SK-N-SH (cell line): ENCODE results near the gene CDS2. TPM values are rescaled to one million over a fixed set of nuclear protein-coding genes. Genes with fewer than 3 reads are reported as not detected.

Source experiments
- CTCF ChIA-PET: fragments of 300-600, 350-600 bp; formaldehyde crosslinking; extraction: SDS; loops from one replicate; lab custom pipeline; 2021; lab: Yijun Ruan, JAX
- POLR2A ChIA-PET: fragments of 350-600 bp; sonication (Branson Sonifier 250); formaldehyde crosslinking; extraction: SDS; loops from one replicate; lab custom pipeline; 2020; ENCODE audit warnings: antibody characterized with exemption, inconsistent platforms; lab: Yijun Ruan, JAX
- DNase-seq: peaks from one replicate; pipeline ENCODE4 v3.0.0; 2012
- H2AFZ ChIP-seq: fragments of 200-600 bp; sonication (generic); 2 replicates; pipeline ENCODE4 v1.8.1; 2016; ENCODE audit warnings: antibody characterized with exemption, mild to moderate bottlenecking, low read depth
- H3F3A ChIP-seq: fragments of 200-600 bp; sonication (generic); replicated peaks from 2 replicates; pipeline ENCODE3; 2016; ENCODE audit warnings: antibody characterized with exemption, mild to moderate bottlenecking; ENCODE audit not compliant: insufficient read depth
- H3K27ac ChIP-seq, 2 experiments: fragments of 200-500 bp in 1 of 2; fragments of 200-600 bp in 1 of 2; sonication (Bioruptor generic) in 1 of 2; sonication (generic), shearing (Covaris generic) in 1 of 2; 2 replicates each; pipeline versions ENCODE4 v1.5.1 to v1.6.1; 2014 to 2016; ENCODE audit warnings: low read depth in 2 of 2, inconsistent platforms in 1 of 2, low read length in 1 of 2, mild to moderate bottlenecking in 1 of 2, mixed read lengths in 1 of 2
- H3K27me3 ChIP-seq: fragments of 200-600 bp; sonication (generic), shearing (Covaris generic); 2 replicates; pipeline ENCODE4 v1.6.1; 2016; ENCODE audit warnings: mixed run types; ENCODE audit not compliant: insufficient read depth
- H3K36me3 ChIP-seq, 2 experiments: fragments of 200-500 bp in 1 of 2; fragments of 200-600 bp in 1 of 2; sonication (Bioruptor generic) in 1 of 2; sonication (generic) in 1 of 2; replicated peaks in 1 of 2; 2 replicates each; pipeline versions ENCODE3 to v1.5.1; 2014 to 2016; ENCODE audit warnings: low read length in 1 of 2, mild to moderate bottlenecking in 1 of 2; ENCODE audit not compliant: insufficient read depth in 2 of 2, control insufficient read depth in 1 of 2
- H3K4me1 ChIP-seq, 2 experiments: fragments of 200-500 bp in 1 of 2; fragments of 200-600 bp in 1 of 2; sonication (Bioruptor generic) in 1 of 2; sonication (generic), shearing (Covaris generic) in 1 of 2; 2 replicates each; pipeline versions ENCODE4 v1.5.1 to v1.6.1; 2014 to 2016; ENCODE audit warnings: low read depth in 1 of 2, low read length in 1 of 2, mixed run types in 1 of 2; ENCODE audit not compliant: insufficient read depth in 2 of 2, control insufficient read depth in 1 of 2
- H3K4me2 ChIP-seq: fragments of 200-600 bp; sonication (generic), shearing (Covaris generic); 2 replicates; pipeline ENCODE4 v1.6.1; 2017; ENCODE audit warnings: mixed run types
- H3K4me3 ChIP-seq, 2 experiments: fragments of 200-500 bp in 1 of 2; fragments of 200-600 bp in 1 of 2; sonication (Bioruptor generic) in 1 of 2; sonication (generic), shearing (Covaris generic) in 1 of 2; 2 replicates each; pipeline versions ENCODE4 v1.5.1 to v1.8.1; 2014 to 2016; ENCODE audit warnings: low read depth in 2 of 2, inconsistent platforms in 1 of 2, low read length in 1 of 2, mild to moderate bottlenecking in 1 of 2, mixed read lengths in 1 of 2, moderate library complexity in 1 of 2
- H3K79me2 ChIP-seq: fragments of 200-600 bp; sonication (generic); 2 replicates; pipeline ENCODE4 v1.8.1; 2017; ENCODE audit warnings: mild to moderate bottlenecking; ENCODE audit not compliant: insufficient read depth
- H3K9ac ChIP-seq: fragments of 200-600 bp; sonication (generic); 2 replicates; pipeline ENCODE4 v1.6.1; 2017; ENCODE audit warnings: mixed run types
- H3K9me2 ChIP-seq: fragments of 200-600 bp; sonication (generic); 2 replicates; pipeline ENCODE4 v1.6.1; 2017; ENCODE audit warnings: mixed run types
- H3K9me3 ChIP-seq: fragments of 200-600 bp; sonication (generic); 2 replicates; pipeline ENCODE4 v1.6.1; 2017; ENCODE audit warnings: mixed run types, mild to moderate bottlenecking, moderate library complexity
- H4K20me1 ChIP-seq: fragments of 200-600 bp; sonication (generic); 2 replicates; pipeline ENCODE4 v1.6.1; 2017; ENCODE audit warnings: mild to moderate bottlenecking, mixed run types; ENCODE audit not compliant: insufficient read depth
- EP300 ChIP-seq, 2 experiments: IDR thresholded peaks; 2 replicates each; pipeline versions ENCODE4 v1.4.0 to v1.6.1; 2012; ENCODE audit warnings: borderline replicate concordance in 1 of 2, low read depth in 1 of 2, low read length in 1 of 2
- EZH2phosphoT487 ChIP-seq: fragments of 200-600 bp; sonication (generic); IDR thresholded peaks from 2 replicates; pipeline ENCODE4 v1.6.1; 2017; ENCODE audit warnings: low read depth, mixed run types, mild to moderate bottlenecking, antibody characterized with exemption, moderate library complexity, borderline replicate concordance
- FOXJ3 ChIP-seq: sonication (generic); formaldehyde crosslinking; IDR thresholded peaks from 2 replicates; pipeline ENCODE4 v1.5.1; 2020; ENCODE audit warnings: mild to moderate bottlenecking, missing genetic modification reagents
- FOXM1 ChIP-seq: IDR thresholded peaks from 2 replicates; pipeline ENCODE4 v1.4.0; 2012; ENCODE audit warnings: low read depth, mild to moderate bottlenecking
- GATA2 ChIP-seq: sonication (generic); formaldehyde crosslinking; IDR thresholded peaks from 2 replicates; pipeline ENCODE4 v1.5.0; 2020; ENCODE audit warnings: mild to moderate bottlenecking, missing genetic modification reagents
- IRF3 ChIP-seq: fragments of 150-350 bp; IDR thresholded peaks from 2 replicates; pipeline ENCODE4 v1.6.1; 2016; ENCODE audit warnings: mild to moderate bottlenecking, low read depth, low read length
- JUND ChIP-seq: IDR thresholded peaks from 2 replicates; pipeline ENCODE4 v1.4.0; 2012
- RAD21 ChIP-seq: IDR thresholded peaks from 2 replicates; pipeline ENCODE4 v1.6.1; 2012; ENCODE audit warnings: mild to moderate bottlenecking, low read length
- RCOR1 ChIP-seq: fragments of 150-350 bp; IDR thresholded peaks from 2 replicates; pipeline ENCODE4 v1.6.1; 2017; ENCODE audit warnings: antibody characterized with exemption, low read length
- RFX5 ChIP-seq: IDR thresholded peaks from 2 replicates; pipeline ENCODE4 v1.6.1; 2012; ENCODE audit warnings: mild to moderate bottlenecking, improper control_type of control experiment, low read length
- TAF1 ChIP-seq: IDR thresholded peaks from 2 replicates; pipeline ENCODE4 v1.6.1; 2012; ENCODE audit warnings: low read depth, mild to moderate bottlenecking, low read length, moderate library complexity, borderline replicate concordance
- USF1 ChIP-seq: IDR thresholded peaks from 2 replicates; pipeline ENCODE4 v1.4.0; 2012; ENCODE audit warnings: low read depth, borderline replicate concordance
- USF2 ChIP-seq: fragments of 150-350 bp; IDR thresholded peaks from 2 replicates; pipeline ENCODE4 v1.6.1; 2017; ENCODE audit warnings: antibody characterized with exemption, low read length, low read depth, borderline replicate concordance
- YY1 ChIP-seq: IDR thresholded peaks from 2 replicates; pipeline ENCODE4 v1.4.0; 2012; ENCODE audit warnings: low read depth, mild to moderate bottlenecking
- WGBS: methylation state at CpG from one replicate; pipeline ENCODE4 v1.1.6; 2017; ENCODE audit warnings: low lambda C conversion rate; 5-methylcytosine and 5-hydroxymethylcytosine counted together
- polyA plus RNA-seq, 3 experiments: library from polyadenylated mRNA; depleted of rRNA; stranded (reverse); fragments of >200 nt; gene quantifications; 2 replicates each; pipeline ENCODE4 v1.2.3, GENCODE V29; 2012
- small RNA-seq, 7 experiments: library from RNA; depleted of rRNA; stranded (forward); fragments of <200 nt; gene quantifications; one replicate each; pipeline ENCODE3, GENCODE V24; 2012

Gene CDS2
- polyA plus RNA-seq, 1 of the 3 experiments (the other 2 are of a cell fraction), result 13.9 TPM

- Histone ChIP-seq H3K4me1 (no peaks in the 10 kb centered on the region), H4K20me1 (no peaks in the 10 kb centered on the region), H3K27me3 (no peaks in the 10 kb centered on the region), H3K36me3 (no peaks in the 10 kb centered on the region), H2AFZ (no peak overlapping the region), H3K4me2 (no peak overlapping the region), H3K79me2 (no peaks in the 10 kb centered on the region), H3K9me2 (no peaks in the 10 kb centered on the region), H3K9me3 (no peaks in the 10 kb centered on the region), H3K9ac (no peak overlapping the region), H3K4me3 (no peak overlapping the region), H3F3A (no peaks in the 10 kb centered on the region), H3K27ac (no peak overlapping the region)
- ChIA-PET POLR2A (no interaction called here), CTCF (interaction anchor here (1.5 kb wide), 1 partner anchor 30 kb away, joined by 5 read pairs; no protein-coding TSS in a partner anchor)
- no peak for DNase-seq
- TF ChIP-seq USF2 (no peak), RCOR1 (no peak), JUND (no peak), EP300 (IDR thresholded peaks at IDR 0.05; ENCODE audit: borderline replicate concordance in 1 of 2, low read depth in 1 of 2, low read length in 1 of 2) (no peak), YY1 (no peak), FOXJ3 (no peak), RAD21 (no peak), FOXM1 (no peak), IRF3 (no peak), EZH2phosphoT487 (no peak), USF1 (no peak), RFX5 (no peak), TAF1 (no peak), GATA2 (no peak)
- 14% methylated on average over 1 of the region's 1 CpG for WGBS
Observed at GRCh38 chr20:5234978-5235377, 108.2 kb downstream of the CDS2 start.

Small RNA genes within 50 kb of the gene (small RNA-seq; reads per million reads assigned to genes)
- gene RF00019 (0 reads per million in 7 experiments), gene RF00568 (0 reads per million in 7 experiments), gene RNA5SP474 (0.06 to 27.5 (median 2.0) reads per million in 7 experiments)

Other genes starting within 250 kb of the CDS2 start
- gene SLC23A2, start 125.5 kb upstream of the CDS2 start, polyA plus RNA-seq (2012; rRNA removed), result 14.0 and 14.2 TPM in 2 replicates
- gene TMEM230, start 13.9 kb upstream of the CDS2 start, polyA plus RNA-seq (2012; rRNA removed), result 165 and 201 TPM in 2 replicates
- gene PCNA, start 7.0 kb upstream of the CDS2 start, polyA plus RNA-seq (2012; rRNA removed), result 185 and 204 TPM in 2 replicates
- 0.13 and 0.44 TPM in 2 replicates for gene PROKR2, start 189.9 kb downstream of the CDS2 start, polyA plus RNA-seq (2012; rRNA removed)